ENCODE results near the gene S100A16.

The S100A16 gene

DNA sequence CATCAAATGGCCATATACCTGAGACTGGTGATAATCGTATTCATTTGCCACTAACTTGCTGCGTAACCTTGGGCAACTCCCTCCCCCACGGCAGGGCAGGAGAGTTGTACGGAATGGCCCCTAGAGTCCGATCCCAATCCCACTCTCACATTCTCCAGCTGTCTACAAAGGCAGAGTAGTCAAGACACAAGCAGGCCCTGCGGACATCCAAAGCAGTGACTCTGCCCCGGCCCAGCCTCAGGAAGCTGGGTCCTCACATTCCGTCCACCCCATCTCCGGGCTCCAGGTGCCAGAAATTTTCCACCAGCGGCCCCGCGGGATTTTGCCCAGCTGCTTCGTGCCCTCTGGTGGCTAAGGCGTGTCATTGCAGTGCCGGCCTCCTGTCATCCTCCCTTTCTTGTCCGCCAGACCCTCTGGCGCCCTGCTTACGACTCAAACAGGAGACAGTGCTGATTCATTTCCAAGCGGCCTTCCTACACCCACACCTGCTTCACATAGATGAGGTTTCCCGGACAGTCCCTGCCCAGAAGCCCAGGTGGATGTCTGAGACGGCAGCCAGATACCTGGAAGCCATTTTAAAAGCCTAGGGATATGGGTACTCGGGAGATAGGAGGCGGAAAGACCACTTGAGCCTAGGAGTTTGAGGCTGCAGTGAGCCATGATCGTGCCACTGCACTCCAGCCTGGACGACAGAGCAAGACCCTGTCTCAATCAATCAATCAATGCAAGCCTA is 44.4 kb downstream of the S100A16 start:
- no peak for FAIRE-seq
- TF ChIP-seq, protein P1, sequence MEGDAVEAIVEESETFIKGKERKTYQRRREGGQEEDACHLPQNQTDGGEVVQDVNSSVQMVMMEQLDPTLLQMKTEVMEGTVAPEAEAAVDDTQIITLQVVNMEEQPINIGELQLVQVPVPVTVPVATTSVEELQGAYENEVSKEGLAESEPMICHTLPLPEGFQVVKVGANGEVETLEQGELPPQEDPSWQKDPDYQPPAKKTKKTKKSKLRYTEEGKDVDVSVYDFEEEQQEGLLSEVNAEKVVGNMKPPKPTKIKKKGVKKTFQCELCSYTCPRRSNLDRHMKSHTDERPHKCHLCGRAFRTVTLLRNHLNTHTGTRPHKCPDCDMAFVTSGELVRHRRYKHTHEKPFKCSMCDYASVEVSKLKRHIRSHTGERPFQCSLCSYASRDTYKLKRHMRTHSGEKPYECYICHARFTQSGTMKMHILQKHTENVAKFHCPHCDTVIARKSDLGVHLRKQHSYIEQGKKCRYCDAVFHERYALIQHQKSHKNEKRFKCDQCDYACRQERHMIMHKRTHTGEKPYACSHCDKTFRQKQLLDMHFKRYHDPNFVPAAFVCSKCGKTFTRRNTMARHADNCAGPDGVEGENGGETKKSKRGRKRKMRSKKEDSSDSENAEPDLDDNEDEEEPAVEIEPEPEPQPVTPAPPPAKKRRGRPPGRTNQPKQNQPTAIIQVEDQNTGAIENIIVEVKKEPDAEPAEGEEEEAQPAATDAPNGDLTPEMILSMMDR (IDR thresholded peaks at IDR 0.05; ENCODE audit: insufficient read depth, missing control alignments) = peak; percentile 97
- DNase-seq (ENCODE audit: insufficient read length, low spot score) = peak; percentile 90

- DNase-seq (ENCODE audit: insufficient read length, low spot score) (no peak), FAIRE-seq (no peak)
- TF ChIP-seq, protein P1 (IDR thresholded peaks at IDR 0.05; ENCODE audit: insufficient read depth, missing control alignments) = no peak
Observed at GRCh38 chr1:153567621-153568366, 45.1 kb downstream of the S100A16 start.

DNA sequence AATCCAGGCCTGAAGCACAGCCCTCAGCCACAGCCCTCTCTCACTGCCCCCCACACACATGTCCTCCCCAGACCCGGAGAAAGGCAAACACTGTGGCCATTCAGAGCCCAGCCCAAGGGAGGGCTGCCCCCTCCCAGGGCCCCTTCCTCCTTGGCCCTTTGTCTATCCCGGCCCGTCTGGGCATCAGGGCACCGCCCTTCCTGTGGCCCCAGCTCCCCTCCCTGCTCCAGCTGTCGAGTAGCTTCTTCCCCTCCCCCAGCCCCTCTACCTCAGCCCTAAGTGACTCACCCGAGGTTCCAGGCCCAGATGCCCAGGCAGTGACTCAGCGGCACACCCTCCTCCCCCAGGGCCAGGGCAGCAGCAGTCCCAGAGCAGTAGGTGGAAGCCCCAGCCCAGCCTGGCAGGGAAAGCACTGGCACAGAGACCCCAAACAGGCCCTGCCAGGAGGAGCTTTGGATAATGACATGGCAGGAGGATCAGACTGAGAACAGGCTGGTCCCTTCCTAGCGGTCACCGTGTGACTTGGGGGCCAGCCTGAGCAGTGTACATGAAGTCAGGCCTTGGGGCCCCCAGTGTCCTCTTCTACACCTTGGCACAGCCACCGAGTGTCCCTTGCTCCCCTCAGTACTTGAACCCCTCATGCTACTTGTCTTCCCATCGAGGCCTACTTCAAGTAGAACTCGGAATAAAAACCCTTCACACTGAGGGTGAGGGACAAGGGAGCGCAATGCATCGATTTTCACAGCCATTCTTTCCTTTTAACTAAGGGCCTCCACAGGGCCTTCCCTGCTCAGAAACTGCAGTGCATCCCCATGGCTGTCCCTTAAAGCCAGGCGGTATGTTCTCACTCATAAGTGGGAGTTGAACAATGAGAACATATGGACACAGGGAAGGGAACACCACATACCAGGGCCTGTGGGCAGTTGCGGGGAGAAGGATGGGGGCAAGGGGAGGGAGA is 46.2 kb downstream of the S100A16 start:
- no peak for FAIRE-seq

DNA sequence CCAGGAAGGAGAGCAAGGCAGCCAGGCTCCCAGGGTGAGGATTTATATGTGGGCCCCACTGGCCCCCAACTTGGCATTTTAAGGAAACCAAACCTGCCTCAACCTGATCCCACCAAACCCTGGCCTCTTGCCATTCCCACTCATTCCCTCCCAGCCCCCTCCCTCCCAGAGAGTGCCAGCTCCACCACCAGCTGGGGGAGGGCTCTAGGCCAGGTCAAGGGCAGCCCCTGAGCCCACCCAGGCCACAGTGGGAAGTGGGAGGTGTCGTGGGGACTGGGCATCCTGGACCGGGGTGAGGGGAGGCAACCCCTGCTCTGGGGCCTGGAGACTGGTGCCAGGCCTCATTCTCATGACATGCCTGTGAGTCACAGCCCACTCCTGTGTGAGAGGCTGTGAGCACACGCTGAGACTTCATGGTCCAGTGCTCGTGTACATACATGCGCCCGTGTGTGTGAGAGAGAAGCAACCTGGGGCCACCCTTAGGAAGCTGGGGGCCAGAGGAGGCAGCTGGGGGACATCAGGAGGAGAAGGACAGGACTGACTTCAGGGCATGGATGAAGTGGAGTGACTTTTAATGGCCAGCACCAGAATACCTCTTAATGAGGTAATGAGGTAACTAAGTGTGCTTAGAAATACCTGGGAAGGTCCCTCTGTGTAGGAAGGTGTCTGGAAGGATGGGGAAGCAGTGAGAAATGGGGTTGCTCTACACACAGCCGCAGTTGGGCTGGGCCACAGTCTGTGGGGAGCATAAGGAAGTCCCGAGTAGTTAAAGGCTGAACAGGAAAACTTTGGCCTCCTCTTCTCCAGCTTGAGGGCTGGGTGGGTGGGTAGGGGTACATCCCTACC is 47.2 kb downstream of the S100A16 start, which contains the start of gene S100A2:
Gene S100A2, minus strand, starts transcription at position 316 of the 846 bp plus-strand sequence. CDS start 1,967 bp downstream, outside the sequence.
- FAIRE-seq (no peak), DNase-seq (ENCODE audit: insufficient read length, low spot score) (no peak)

More for the DNA sequence above, 46.2 kb downstream of the S100A16 start:
- TF ChIP-seq, protein P1 (IDR thresholded peaks at IDR 0.05; ENCODE audit: insufficient read depth, missing control alignments) = no peak
- DNase-seq (ENCODE audit: insufficient read length, low spot score) = no peak

DNA sequence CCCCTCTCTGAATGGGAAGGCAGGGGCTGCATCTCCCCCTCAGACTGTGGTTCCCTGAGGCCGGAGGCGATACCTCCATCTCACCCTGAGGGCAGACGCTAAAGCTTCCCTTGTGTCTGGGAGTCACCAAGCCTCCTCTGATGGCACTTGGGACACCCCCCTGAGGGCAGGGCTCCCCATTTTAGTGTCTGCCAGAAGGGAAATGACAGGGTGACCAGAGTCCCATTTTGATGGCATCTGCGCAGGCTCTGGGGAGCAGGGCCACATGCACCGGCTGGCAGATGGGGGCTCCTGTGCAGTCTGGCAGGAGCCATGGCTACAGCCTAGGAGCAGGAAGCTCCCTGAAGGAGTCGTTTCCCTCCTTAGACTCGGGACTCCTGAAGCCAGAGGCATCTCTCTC is 48.9 kb downstream of the S100A16 start:
- DNase-seq (ENCODE audit: insufficient read length, low spot score) = no peak

More for the DNA sequence above, 47.2 kb downstream of the S100A16 start, which contains the start of gene S100A2:
- TF ChIP-seq, protein P1 (IDR thresholded peaks at IDR 0.05; ENCODE audit: insufficient read depth, missing control alignments) = no peak

More for the DNA sequence above, 48.9 kb downstream of the S100A16 start:
- TF ChIP-seq, protein P1 (IDR thresholded peaks at IDR 0.05; ENCODE audit: insufficient read depth, missing control alignments) = no peak
- FAIRE-seq = no peak

All from D721Med (cell line).